Endothelial cell of umbilical vein (primary cell): Measurements from ENCODE around the gene LPP. TPM values are rescaled to one million over a fixed set of nuclear protein-coding genes. Genes with fewer than 3 reads are reported as not detected.

Source experiments
- BruUV-seq: library from RNA; stranded (reverse); fragments of 400-500 nt; replicated peaks from 2 replicates; lab custom pipeline; 2021; lab: Mats Ljungman, UMichigan
- CTCF ChIA-PET: fragments of 300-600, 350-600 bp; sonication (Branson Sonifier 250); formaldehyde crosslinking; loops from one replicate; lab custom pipeline; 2021; ENCODE audit warnings: antibody characterized with exemption, inconsistent platforms; lab: Charles Lee
- POLR2A ChIA-PET: fragments of 300-600, 350-600 bp; sonication (Branson Sonifier 250); formaldehyde crosslinking; loops from one replicate; lab custom pipeline; 2021; ENCODE audit warnings: antibody characterized with exemption, inconsistent platforms; lab: Charles Lee
- DNase-seq: peaks from one replicate; pipeline ENCODE4 v3.0.0-alpha.2; 2011; ENCODE audit warnings: low read depth, low spot score
- FAIRE-seq: peaks from 2 replicates; lab custom pipeline; 2011; peaks lifted over from hg19 to GRCh38; lab: Jason Lieb, UNC
- H2AFZ ChIP-seq: 2 replicates; pipeline ENCODE4 v1.6.0; 2012; ENCODE audit warnings: low read depth, low read length, control low read depth, inconsistent platforms
- H3K27ac ChIP-seq: 2 replicates; pipeline ENCODE4 v1.5.1; 2011; ENCODE audit warnings: low read depth, mild to moderate bottlenecking, control low read depth, low read length, moderate library complexity; ENCODE audit not compliant: insufficient read depth
- H3K27me3 ChIP-seq, 2 experiments: 2 replicates each; pipeline versions ENCODE4 v1.6.0 to v1.6.1; 2011; ENCODE audit warnings: low read length in 2 of 2, mixed read lengths in 1 of 2; ENCODE audit not compliant: control insufficient read depth in 2 of 2, insufficient read depth in 2 of 2
- H3K36me3 ChIP-seq, 2 experiments: 2 replicates in 1 of 2; 3 replicates in 1 of 2; pipeline ENCODE4 v1.5.1; 2011; ENCODE audit warnings: low read length in 2 of 2, mild to moderate bottlenecking in 1 of 2, moderate library complexity in 1 of 2; ENCODE audit not compliant: control insufficient read depth in 2 of 2, insufficient read depth in 2 of 2; ENCODE audit errors: extremely low read depth in 1 of 2
- H3K4me1 ChIP-seq: 3 replicates; pipeline ENCODE4 v1.5.1; 2011; ENCODE audit warnings: mild to moderate bottlenecking, low read length; ENCODE audit not compliant: control insufficient read depth, insufficient read depth; ENCODE audit errors: extremely low read depth
- H3K4me2 ChIP-seq: 2 replicates; pipeline ENCODE4 v1.6.1; 2011; ENCODE audit warnings: low read length, control low read depth, mixed read lengths; ENCODE audit not compliant: insufficient read depth
- H3K4me3 ChIP-seq, 3 experiments: fragments of 200-600 bp in 1 of 3; sonication (generic), shearing (Covaris generic) in 1 of 3; replicated peaks in 1 of 3; 2 replicates each; pipeline ENCODE4 v1.5.1; 2011 to 2016; ENCODE audit warnings: control low read depth in 3 of 3, low read length in 3 of 3, mild to moderate bottlenecking in 2 of 3, inconsistent platforms in 1 of 3, low read depth in 1 of 3, moderate library complexity in 1 of 3; ENCODE audit not compliant: insufficient read depth in 1 of 3
- H3K79me2 ChIP-seq: 2 replicates; pipeline ENCODE4 v1.6.0; 2012; ENCODE audit warnings: low read length, inconsistent platforms; ENCODE audit not compliant: control insufficient read depth, insufficient read depth
- H3K9ac ChIP-seq: replicated peaks from 2 replicates; pipeline ENCODE3; 2011; ENCODE audit warnings: low read length, control low read depth; ENCODE audit not compliant: insufficient read depth; ENCODE audit errors: extremely low read depth
- H3K9me1 ChIP-seq: replicated peaks from 3 replicates; pipeline ENCODE4 v1.6.0; 2011; ENCODE audit warnings: mild to moderate bottlenecking, low read length; ENCODE audit not compliant: control insufficient read depth, insufficient read depth; ENCODE audit errors: extremely low read depth
- H3K9me3 ChIP-seq: replicated peaks from 2 replicates; pipeline ENCODE4 v1.5.1; 2012; ENCODE audit warnings: low read length, inconsistent platforms; ENCODE audit not compliant: control insufficient read depth, insufficient read depth
- H4K20me1 ChIP-seq: replicated peaks from 2 replicates; pipeline ENCODE3; 2011; ENCODE audit warnings: mild to moderate bottlenecking, low read length; ENCODE audit not compliant: control insufficient read depth, insufficient read depth; ENCODE audit errors: extremely low read depth
- CTCF ChIP-seq, 2 donors: IDR thresholded peaks; 1 replicate in 1 of 2; 2 replicates in 1 of 2; pipeline ENCODE4 v1.5.1; 2011; ENCODE audit warnings: low read length in 2 of 2, mild to moderate bottlenecking in 2 of 2, moderate library complexity in 2 of 2, control low read depth in 1 of 2, inconsistent platforms in 1 of 2, low read depth in 1 of 2; ENCODE audit not compliant: insufficient read depth in 1 of 2; ENCODE audit errors: extremely low read depth in 1 of 2
- EZH2 ChIP-seq: IDR thresholded peaks from 2 replicates; pipeline ENCODE4 v1.6.1; 2012; ENCODE audit warnings: borderline replicate concordance, low read depth, mild to moderate bottlenecking, moderate library complexity, low read length, inconsistent platforms; ENCODE audit not compliant: severe bottlenecking
- FOS ChIP-seq: IDR thresholded peaks from 2 replicates; pipeline ENCODE4 v1.6.1; 2011; ENCODE audit warnings: mild to moderate bottlenecking, low read length, moderate library complexity, borderline replicate concordance; ENCODE audit not compliant: insufficient read depth
- GATA2 ChIP-seq: IDR thresholded peaks from 2 replicates; pipeline ENCODE4 v1.7.0; 2011; ENCODE audit warnings: low read depth, mild to moderate bottlenecking, moderate library complexity, mixed read lengths, low read length; ENCODE audit not compliant: insufficient read length, insufficient read depth
- JUN ChIP-seq: IDR thresholded peaks from 2 replicates; pipeline ENCODE4 v1.6.1; 2011; ENCODE audit warnings: borderline replicate concordance, low read depth; ENCODE audit not compliant: insufficient read length, insufficient read depth
- MAX ChIP-seq: IDR thresholded peaks from 2 replicates; pipeline ENCODE4 v1.6.1; 2011; ENCODE audit not compliant: insufficient read depth, insufficient read length
- MYC ChIP-seq: IDR thresholded peaks from one replicate; pipeline ENCODE4 v1.6.1; 2011; ENCODE audit warnings: mild to moderate bottlenecking, low read depth, low read length
- POLR2A ChIP-seq: IDR thresholded peaks from 2 replicates; pipeline ENCODE4 v1.6.1; 2012; ENCODE audit warnings: low read depth, mild to moderate bottlenecking, control low read depth, low read length
- POLR2AphosphoS5 ChIP-seq: IDR thresholded peaks from 2 replicates; pipeline ENCODE4 v1.6.1; 2012; ENCODE audit warnings: low read depth, mild to moderate bottlenecking, control low read depth, low read length, moderate library complexity; ENCODE audit not compliant: insufficient read depth
- dilution Hi-C: fragments of 300-500 bp; cut with MboI; formaldehyde crosslinking; loops from one replicate; pipeline ENCODE4 v1.15.0; 2019; ENCODE audit warnings: low sequenced_read_pairs; ENCODE audit not compliant: extremely low pct_ligation_motif_present
- intact Hi-C: fragments of 100-400 bp; cut with micrococcal nuclease; formaldehyde crosslinking; loops from one replicate; pipeline ENCODE4 v1.10.0; 2022
- polyA plus RNA-seq, 4 experiments: library from polyadenylated mRNA; depleted of rRNA in 3 of 4; stranded (reverse) in 3 of 4; unstranded in 1 of 4; fragments of >200 nt; gene quantifications; 2 replicates each; pipeline versions ENCODE4 v1.2.1 to v1.2.3, GENCODE V29; 2011 to 2012; ENCODE audit warnings: missing spikeins in 1 of 4
- total RNA-seq: library from RNA; stranded (reverse); gene quantifications from 2 replicates; pipeline ENCODE4 v1.2.3, GENCODE V29; 2021

LPP gene
- total and polyA plus RNA-seq, 2 donors (not counting 3 experiments of a cell fraction or from before 2014, with no cell fraction given), result 16.9 to 153 TPM

GRCh38 chr3:188287339-188287738 is 133.4 kb downstream of the LPP start:
- no peak for FAIRE-seq
- H4K20me1 ChIP-seq, result no peaks in the 10 kb centered on the region
- H3K9me3 ChIP-seq, result no peaks in the 10 kb centered on the region
- no peaks in the 10 kb centered on the region for H3K36me3 ChIP-seq
- dilution Hi-C loops (no loop called here), intact Hi-C loops (no loop called here)
- CTCF ChIA-PET, result no interaction called here
- no peak overlapping the region for H3K9ac ChIP-seq
- no peak for DNase-seq
- peaks cover 12% of the 10 kb centered on the region for H3K4me1 ChIP-seq
- no peak overlapping the region for H3K27ac ChIP-seq
- no peak overlapping the region for H2AFZ ChIP-seq
- no TSS peak for BruUV-seq
- POLR2A ChIA-PET, result no interaction called here
- no peak for TF ChIP-seq CTCF (IDR thresholded peaks at IDR 0.05; ENCODE audit: extremely low read depth in 1 of 2, insufficient read depth in 1 of 2, low read depth in 1 of 2, low read length in 2 of 2)
- H3K4me3 ChIP-seq, result no peak overlapping the region
- no peaks in the 10 kb centered on the region for H3K9me1 ChIP-seq
- peaks cover 4% of the 10 kb centered on the region for H3K79me2 ChIP-seq
- H3K4me2 ChIP-seq, result no peak overlapping the region
- H3K27me3 ChIP-seq, result no peaks in the 10 kb centered on the region

- H3K36me3 ChIP-seq, result no peaks in the 10 kb centered on the region
- DNase-seq, result no peak
- no peak for TF ChIP-seq FOS
- no peak for TF ChIP-seq POLR2A
- no peak for TF ChIP-seq EZH2
- TF ChIP-seq GATA2, result no peak
- no peak for TF ChIP-seq MAX
- no peak for TF ChIP-seq MYC
- no peak for TF ChIP-seq CTCF (IDR thresholded peaks at IDR 0.05; ENCODE audit: extremely low read depth in 1 of 2, insufficient read depth in 1 of 2, low read depth in 1 of 2, low read length in 2 of 2)
- TF ChIP-seq POLR2AphosphoS5, result no peak
- TF ChIP-seq JUN, result no peak
- H3K27ac ChIP-seq, result no peak overlapping the region
- H3K9me3 ChIP-seq, result no peaks in the 10 kb centered on the region
- CTCF ChIA-PET, result interaction anchor here (0.6 kb wide), 1 partner anchor 17 kb away, joined by 3 read pairs; no protein-coding TSS in a partner anchor
- POLR2A ChIA-PET, result no interaction called here
- H3K27me3 ChIP-seq, result no peaks in the 10 kb centered on the region
- H3K4me2 ChIP-seq, result no peak overlapping the region
- dilution Hi-C loops (no loop called here), intact Hi-C loops (no loop called here)
- no peak overlapping the region for H2AFZ ChIP-seq
- peaks cover 12% of the 10 kb centered on the region for H3K4me1 ChIP-seq
- no TSS peak for BruUV-seq
- H4K20me1 ChIP-seq, result no peaks in the 10 kb centered on the region
- no peak for FAIRE-seq
- H3K9ac ChIP-seq, result no peak overlapping the region
- peaks cover 2% of the 10 kb centered on the region for H3K79me2 ChIP-seq
- no peaks in the 10 kb centered on the region for H3K9me1 ChIP-seq
- H3K4me3 ChIP-seq, result no peak overlapping the region
These were observed 134.0 kb downstream of the LPP start for GRCh38 chr3:188287762-188288505.
